GM23338 (cell line): Measurements from ENCODE around the gene EDEM2. TPM values are rescaled to one million over a fixed set of nuclear protein-coding genes. Genes with fewer than 3 reads are reported as not detected.

Experiments
- ATAC-seq: fragments of 200-7000 bp; cut with Tn5 transposase; 3 replicates; pipeline ENCODE4 v1.9.1; 2020
- DNase-seq: peaks from one replicate; pipeline ENCODE4 v3.0.0-alpha.2; 2015; ENCODE audit warnings: low spot score
- H2AFZ ChIP-seq: fragments of 200-600 bp; sonication (generic); 2 replicates; pipeline ENCODE4 v1.8.0; 2016; ENCODE audit warnings: antibody characterized with exemption, mild to moderate bottlenecking, moderate library complexity
- H3F3A ChIP-seq: fragments of 200-600 bp; sonication (generic); replicated peaks from 2 replicates; pipeline ENCODE4 v1.8.0; 2017; ENCODE audit warnings: antibody characterized with exemption, mixed run types, low read depth
- H3K27ac ChIP-seq: fragments of 200-600 bp; sonication (generic); 2 replicates; pipeline ENCODE4 v1.6.1; 2016; ENCODE audit warnings: low read depth
- H3K27me3 ChIP-seq: fragments of 200-600 bp; sonication (generic); 2 replicates; pipeline ENCODE4 v1.8.0; 2016; ENCODE audit warnings: mild to moderate bottlenecking, mixed run types, moderate library complexity; ENCODE audit not compliant: insufficient read depth
- H3K36me3 ChIP-seq: fragments of 200-600 bp; sonication (generic); 2 replicates; pipeline ENCODE4 v1.8.0; 2016; ENCODE audit warnings: mild to moderate bottlenecking; ENCODE audit not compliant: insufficient read depth
- H3K4me1 ChIP-seq: fragments of 200-600 bp; sonication (generic); 2 replicates; pipeline ENCODE4 v1.8.0; 2016; ENCODE audit warnings: mild to moderate bottlenecking, moderate library complexity; ENCODE audit not compliant: insufficient read depth
- H3K4me2 ChIP-seq: fragments of 200-600 bp; sonication (generic); 2 replicates; pipeline ENCODE4 v1.7.1; 2017; ENCODE audit warnings: mixed run types
- H3K4me3 ChIP-seq: fragments of 200-600 bp; sonication (generic); 2 replicates; pipeline ENCODE4 v1.6.1; 2016; ENCODE audit warnings: mixed run types
- H3K79me2 ChIP-seq: fragments of 200-600 bp; sonication (generic); replicated peaks from 2 replicates; pipeline ENCODE4 v1.8.0; 2017; ENCODE audit warnings: mild to moderate bottlenecking; ENCODE audit not compliant: insufficient read depth
- H3K9me2 ChIP-seq: fragments of 200-600 bp; sonication (generic); 2 replicates; pipeline ENCODE4 v1.8.0; 2017; ENCODE audit not compliant: insufficient read depth
- H4K20me1 ChIP-seq: fragments of 200-600 bp; sonication (generic); replicated peaks from 2 replicates; pipeline ENCODE4 v1.8.0; 2017; ENCODE audit warnings: mild to moderate bottlenecking; ENCODE audit not compliant: insufficient read depth
- H3K27ac Mint-ChIP-seq: 2 replicates; pipeline ENCODE4 v1.8.0; 2020; ENCODE audit warnings: inconsistent platforms, mild to moderate bottlenecking, moderate library complexity, mixed read lengths
- H3K27me3 Mint-ChIP-seq: 3 replicates; pipeline ENCODE4 v1.8.0; 2022; ENCODE audit warnings: low read depth, mild to moderate bottlenecking, moderate library complexity, mixed read lengths, inconsistent platforms; ENCODE audit not compliant: insufficient read depth, poor library complexity
- H3K36me3 Mint-ChIP-seq: 3 replicates; pipeline ENCODE4 v1.8.0; 2021; ENCODE audit warnings: low read depth, mild to moderate bottlenecking, inconsistent platforms, moderate library complexity, mixed read lengths
- H3K4me1 Mint-ChIP-seq: 3 replicates; pipeline ENCODE4 v1.8.0; 2020; ENCODE audit warnings: mild to moderate bottlenecking, inconsistent platforms, mixed read lengths
- H3K4me3 Mint-ChIP-seq: 3 replicates; pipeline ENCODE4 v1.8.0; 2021; ENCODE audit warnings: moderate library complexity, mild to moderate bottlenecking, inconsistent platforms, mixed read lengths
- H3K9me3 Mint-ChIP-seq: 3 replicates; pipeline ENCODE4 v1.8.0; 2020; ENCODE audit warnings: moderate library complexity, mild to moderate bottlenecking, inconsistent platforms, mixed read lengths
- CREB1 ChIP-seq: fragments of 250-450 bp; sonication (Bioruptor Pico); IDR thresholded peaks from 2 replicates; pipeline ENCODE4 v1.5.0; 2020; ENCODE audit warnings: low read depth, mild to moderate bottlenecking, moderate library complexity
- ETS1 ChIP-seq: IDR thresholded peaks from 2 replicates; pipeline ENCODE4 v1.6.1; 2016; ENCODE audit warnings: antibody characterized with exemption
- EZH2phosphoT487 ChIP-seq: fragments of 200-600 bp; sonication (generic); IDR thresholded peaks from one replicate; pipeline ENCODE4 v1.8.1; 2018; ENCODE audit warnings: antibody characterized with exemption; ENCODE audit not compliant: unreplicated experiment
- JUNB ChIP-seq: IDR thresholded peaks from one replicate; pipeline ENCODE4 v1.6.1; 2016; ENCODE audit warnings: antibody characterized with exemption; ENCODE audit not compliant: unreplicated experiment
- NANOG ChIP-seq: IDR thresholded peaks from 2 replicates; pipeline ENCODE4 v1.6.1; 2016; ENCODE audit warnings: antibody characterized with exemption, borderline replicate concordance
- POLR2AphosphoS5 ChIP-seq: IDR thresholded peaks from 2 replicates; pipeline ENCODE4 v1.6.1; 2016; ENCODE audit warnings: antibody characterized with exemption, low read depth
- STAT1 ChIP-seq: IDR thresholded peaks from one replicate; pipeline ENCODE4 v1.6.1; 2016; ENCODE audit warnings: antibody characterized with exemption; ENCODE audit not compliant: unreplicated experiment
- ZNF114 ChIP-seq: fragments of 250-450 bp; sonication (Bioruptor Pico); IDR thresholded peaks from 2 replicates; pipeline ENCODE4 v1.5.0; 2020; ENCODE audit warnings: mild to moderate bottlenecking, moderate library complexity
- polyA plus RNA-seq: library from polyadenylated mRNA; unstranded; fragments of >200 nt; fragmentation: Nextera tagmentation; extraction: Ambion mirVana; gene quantifications from 2 replicates; pipeline ENCODE4 v1.2.1, GENCODE V29; 2016
- total RNA-seq: library from RNA; depleted of rRNA; stranded (reverse); fragments of >200 nt; shearing (Covaris generic); gene quantifications from 2 replicates; pipeline ENCODE4 v1.2.3, GENCODE V29; 2014
- TF ChIP-seq, protein P1 (sequence below): fragments of 250-450 bp; sonication (Bioruptor Pico); IDR thresholded peaks from 2 replicates; pipeline ENCODE4 v1.5.0; 2020; ENCODE audit warnings: mild to moderate bottlenecking, moderate library complexity
- TF ChIP-seq, protein P2 (sequence below), 2 experiments: fragments of 200-600 bp in 1 of 2; sonication (generic) in 1 of 2; conservative IDR thresholded peaks; 2 replicates each; pipeline versions ENCODE4 v1.5.1 to v1.6.1; 2016 to 2017; ENCODE audit warnings: antibody characterized with exemption in 2 of 2, low read depth in 2 of 2, mild to moderate bottlenecking in 2 of 2, moderate library complexity in 1 of 2

EDEM2 gene
- total and polyA plus RNA-seq, 2 experiments from 2014 or later, result 13.9 to 25.3 TPM

- TF ChIP-seq, protein P1, sequence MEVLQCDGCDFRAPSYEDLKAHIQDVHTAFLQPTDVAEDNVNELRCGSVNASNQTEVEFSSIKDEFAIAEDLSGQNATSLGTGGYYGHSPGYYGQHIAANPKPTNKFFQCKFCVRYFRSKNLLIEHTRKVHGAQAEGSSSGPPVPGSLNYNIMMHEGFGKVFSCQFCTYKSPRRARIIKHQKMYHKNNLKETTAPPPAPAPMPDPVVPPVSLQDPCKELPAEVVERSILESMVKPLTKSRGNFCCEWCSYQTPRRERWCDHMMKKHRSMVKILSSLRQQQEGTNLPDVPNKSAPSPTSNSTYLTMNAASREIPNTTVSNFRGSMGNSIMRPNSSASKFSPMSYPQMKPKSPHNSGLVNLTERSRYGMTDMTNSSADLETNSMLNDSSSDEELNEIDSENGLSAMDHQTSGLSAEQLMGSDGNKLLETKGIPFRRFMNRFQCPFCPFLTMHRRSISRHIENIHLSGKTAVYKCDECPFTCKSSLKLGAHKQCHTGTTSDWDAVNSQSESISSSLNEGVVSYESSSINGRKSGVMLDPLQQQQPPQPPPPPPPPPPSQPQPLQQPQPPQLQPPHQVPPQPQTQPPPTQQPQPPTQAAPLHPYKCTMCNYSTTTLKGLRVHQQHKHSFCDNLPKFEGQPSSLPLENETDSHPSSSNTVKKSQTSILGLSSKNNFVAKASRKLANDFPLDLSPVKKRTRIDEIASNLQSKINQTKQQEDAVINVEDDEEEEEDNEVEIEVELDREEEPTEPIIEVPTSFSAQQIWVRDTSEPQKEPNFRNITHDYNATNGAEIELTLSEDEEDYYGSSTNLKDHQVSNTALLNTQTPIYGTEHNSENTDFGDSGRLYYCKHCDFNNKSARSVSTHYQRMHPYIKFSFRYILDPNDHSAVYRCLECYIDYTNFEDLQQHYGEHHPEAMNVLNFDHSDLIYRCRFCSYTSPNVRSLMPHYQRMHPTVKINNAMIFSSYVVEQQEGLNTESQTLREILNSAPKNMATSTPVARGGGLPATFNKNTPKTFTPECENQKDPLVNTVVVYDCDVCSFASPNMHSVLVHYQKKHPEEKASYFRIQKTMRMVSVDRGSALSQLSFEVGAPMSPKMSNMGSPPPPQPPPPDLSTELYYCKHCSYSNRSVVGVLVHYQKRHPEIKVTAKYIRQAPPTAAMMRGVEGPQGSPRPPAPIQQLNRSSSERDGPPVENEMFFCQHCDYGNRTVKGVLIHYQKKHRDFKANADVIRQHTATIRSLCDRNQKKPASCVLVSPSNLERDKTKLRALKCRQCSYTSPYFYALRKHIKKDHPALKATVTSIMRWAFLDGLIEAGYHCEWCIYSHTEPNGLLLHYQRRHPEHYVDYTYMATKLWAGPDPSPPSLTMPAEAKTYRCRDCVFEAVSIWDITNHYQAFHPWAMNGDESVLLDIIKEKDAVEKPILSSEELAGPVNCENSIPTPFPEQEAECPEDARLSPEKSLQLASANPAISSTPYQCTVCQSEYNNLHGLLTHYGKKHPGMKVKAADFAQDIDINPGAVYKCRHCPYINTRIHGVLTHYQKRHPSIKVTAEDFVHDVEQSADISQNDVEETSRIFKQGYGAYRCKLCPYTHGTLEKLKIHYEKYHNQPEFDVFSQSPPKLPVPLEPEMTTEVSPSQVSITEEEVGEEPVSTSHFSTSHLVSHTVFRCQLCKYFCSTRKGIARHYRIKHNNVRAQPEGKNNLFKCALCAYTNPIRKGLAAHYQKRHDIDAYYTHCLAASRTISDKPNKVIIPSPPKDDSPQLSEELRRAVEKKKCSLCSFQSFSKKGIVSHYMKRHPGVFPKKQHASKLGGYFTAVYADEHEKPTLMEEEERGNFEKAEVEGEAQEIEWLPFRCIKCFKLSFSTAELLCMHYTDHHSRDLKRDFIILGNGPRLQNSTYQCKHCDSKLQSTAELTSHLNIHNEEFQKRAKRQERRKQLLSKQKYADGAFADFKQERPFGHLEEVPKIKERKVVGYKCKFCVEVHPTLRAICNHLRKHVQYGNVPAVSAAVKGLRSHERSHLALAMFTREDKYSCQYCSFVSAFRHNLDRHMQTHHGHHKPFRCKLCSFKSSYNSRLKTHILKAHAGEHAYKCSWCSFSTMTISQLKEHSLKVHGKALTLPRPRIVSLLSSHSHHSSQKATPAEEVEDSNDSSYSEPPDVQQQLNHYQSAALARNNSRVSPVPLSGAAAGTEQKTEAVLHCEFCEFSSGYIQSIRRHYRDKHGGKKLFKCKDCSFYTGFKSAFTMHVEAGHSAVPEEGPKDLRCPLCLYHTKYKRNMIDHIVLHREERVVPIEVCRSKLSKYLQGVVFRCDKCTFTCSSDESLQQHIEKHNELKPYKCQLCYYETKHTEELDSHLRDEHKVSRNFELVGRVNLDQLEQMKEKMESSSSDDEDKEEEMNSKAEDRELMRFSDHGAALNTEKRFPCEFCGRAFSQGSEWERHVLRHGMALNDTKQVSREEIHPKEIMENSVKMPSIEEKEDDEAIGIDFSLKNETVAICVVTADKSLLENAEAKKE, result no peak
- no peak for TF ChIP-seq NANOG
- no peak for TF ChIP-seq ZNF114 (CRISPR knock-in tag)
- TF ChIP-seq STAT1, result no peak
- TF ChIP-seq, protein P2, sequence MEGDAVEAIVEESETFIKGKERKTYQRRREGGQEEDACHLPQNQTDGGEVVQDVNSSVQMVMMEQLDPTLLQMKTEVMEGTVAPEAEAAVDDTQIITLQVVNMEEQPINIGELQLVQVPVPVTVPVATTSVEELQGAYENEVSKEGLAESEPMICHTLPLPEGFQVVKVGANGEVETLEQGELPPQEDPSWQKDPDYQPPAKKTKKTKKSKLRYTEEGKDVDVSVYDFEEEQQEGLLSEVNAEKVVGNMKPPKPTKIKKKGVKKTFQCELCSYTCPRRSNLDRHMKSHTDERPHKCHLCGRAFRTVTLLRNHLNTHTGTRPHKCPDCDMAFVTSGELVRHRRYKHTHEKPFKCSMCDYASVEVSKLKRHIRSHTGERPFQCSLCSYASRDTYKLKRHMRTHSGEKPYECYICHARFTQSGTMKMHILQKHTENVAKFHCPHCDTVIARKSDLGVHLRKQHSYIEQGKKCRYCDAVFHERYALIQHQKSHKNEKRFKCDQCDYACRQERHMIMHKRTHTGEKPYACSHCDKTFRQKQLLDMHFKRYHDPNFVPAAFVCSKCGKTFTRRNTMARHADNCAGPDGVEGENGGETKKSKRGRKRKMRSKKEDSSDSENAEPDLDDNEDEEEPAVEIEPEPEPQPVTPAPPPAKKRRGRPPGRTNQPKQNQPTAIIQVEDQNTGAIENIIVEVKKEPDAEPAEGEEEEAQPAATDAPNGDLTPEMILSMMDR (conservative IDR thresholded peaks at IDR 0.05; ENCODE audit: low read depth in 2 of 2), result no peak
Measured at GRCh38 chr20:35131934-35132333, 15.2 kb downstream of the EDEM2 start (continued).

DNA sequence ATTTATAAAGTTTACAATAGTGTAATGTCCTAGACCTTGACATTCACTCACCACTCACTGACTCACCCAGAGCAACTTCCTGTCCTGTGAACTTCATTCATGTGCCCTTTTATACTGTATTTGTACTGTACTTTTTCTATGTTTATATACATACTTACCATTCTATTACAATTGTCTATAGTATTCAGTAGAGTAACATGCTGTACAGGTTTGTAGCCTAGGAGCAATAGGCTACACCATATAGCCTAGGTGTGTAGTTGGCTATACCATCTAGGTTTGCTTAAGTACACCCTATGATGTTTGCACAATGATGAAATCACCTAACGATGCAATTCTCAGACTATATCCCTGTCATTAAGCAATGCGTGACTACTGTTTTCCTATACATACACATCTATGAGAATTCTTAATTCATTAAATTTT, 17.5 kb downstream of the EDEM2 start:
- no peak overlapping the region for H3K27ac Mint-ChIP-seq
- Histone ChIP-seq H3K9me2 (no peaks in the 10 kb centered on the region), H3K27me3 (no peaks in the 10 kb centered on the region), H3K4me3 (no peak overlapping the region), H3K4me2 (no peak overlapping the region), H3K27ac (no peak overlapping the region), H3F3A (no peaks in the 10 kb centered on the region), H3K4me1 (no peaks in the 10 kb centered on the region), H2AFZ (no peak overlapping the region), H4K20me1 (peaks cover 3% of the 10 kb centered on the region; the same call in 1 of the 2 replicates), H3K36me3 (peaks cover 6% of the 10 kb centered on the region), H3K79me2 (no peaks in the 10 kb centered on the region)
- no peak for ATAC-seq
- peaks cover 21% of the 10 kb centered on the region for H3K36me3 Mint-ChIP-seq
- no peak for DNase-seq
- H3K4me1 Mint-ChIP-seq, result no peaks in the 10 kb centered on the region
- H3K4me3 Mint-ChIP-seq, result no peak overlapping the region
- no peaks in the 10 kb centered on the region for H3K9me3 Mint-ChIP-seq
- no peaks in the 10 kb centered on the region for H3K27me3 Mint-ChIP-seq
- TF ChIP-seq STAT1 (no peak), ZNF114 (CRISPR knock-in tag) (no peak), CREB1 (no peak), EZH2phosphoT487 (no peak), POLR2AphosphoS5 (no peak), JUNB (no peak), ETS1 (no peak)
- TF ChIP-seq, protein P2 (conservative IDR thresholded peaks at IDR 0.05; ENCODE audit: low read depth in 2 of 2), result no peak
